ENCODE data around the gene ZNF524.
"Not testable (repeated sequence)": the region's sequence is repeated elsewhere in the genome, so short reads cannot be mapped to it uniquely, and the experiment has no call there.

DNA sequence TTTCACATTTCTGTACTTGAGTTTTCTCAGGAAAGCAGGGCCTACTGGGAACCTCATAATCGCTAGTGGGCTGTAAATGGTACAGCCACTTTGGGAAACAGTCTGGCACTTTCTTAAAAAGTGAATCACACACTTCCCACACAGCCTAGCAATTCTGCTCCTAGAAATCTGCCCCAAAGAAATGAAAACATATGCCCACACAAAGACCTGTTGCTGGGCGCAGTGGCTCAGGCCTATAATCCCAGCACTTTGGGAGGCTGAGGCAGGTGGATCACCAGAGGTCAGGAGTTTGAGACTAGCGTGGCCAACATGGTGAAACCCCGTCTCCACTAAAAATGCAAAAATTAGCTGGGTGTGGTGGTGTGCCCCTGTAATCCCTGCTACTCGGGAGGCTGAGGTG, 30.6 kb upstream of the ZNF524 start:
- TF ChIP-seq, protein P1, sequence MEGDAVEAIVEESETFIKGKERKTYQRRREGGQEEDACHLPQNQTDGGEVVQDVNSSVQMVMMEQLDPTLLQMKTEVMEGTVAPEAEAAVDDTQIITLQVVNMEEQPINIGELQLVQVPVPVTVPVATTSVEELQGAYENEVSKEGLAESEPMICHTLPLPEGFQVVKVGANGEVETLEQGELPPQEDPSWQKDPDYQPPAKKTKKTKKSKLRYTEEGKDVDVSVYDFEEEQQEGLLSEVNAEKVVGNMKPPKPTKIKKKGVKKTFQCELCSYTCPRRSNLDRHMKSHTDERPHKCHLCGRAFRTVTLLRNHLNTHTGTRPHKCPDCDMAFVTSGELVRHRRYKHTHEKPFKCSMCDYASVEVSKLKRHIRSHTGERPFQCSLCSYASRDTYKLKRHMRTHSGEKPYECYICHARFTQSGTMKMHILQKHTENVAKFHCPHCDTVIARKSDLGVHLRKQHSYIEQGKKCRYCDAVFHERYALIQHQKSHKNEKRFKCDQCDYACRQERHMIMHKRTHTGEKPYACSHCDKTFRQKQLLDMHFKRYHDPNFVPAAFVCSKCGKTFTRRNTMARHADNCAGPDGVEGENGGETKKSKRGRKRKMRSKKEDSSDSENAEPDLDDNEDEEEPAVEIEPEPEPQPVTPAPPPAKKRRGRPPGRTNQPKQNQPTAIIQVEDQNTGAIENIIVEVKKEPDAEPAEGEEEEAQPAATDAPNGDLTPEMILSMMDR (IDR thresholded peaks at IDR 0.05): not testable (repeated sequence)
- TF ChIP-seq POLR2A, POLR2AphosphoS5, EP300 (IDR thresholded peaks at IDR 0.05): not testable (repeated sequence)
